Stimulated activated CD4-positive, alpha-beta T cell treated with anti-CD3 and anti-CD28 coated beads, Interleukin-1b, Interleukin-23, amount 100 ng/mL, for 1 hour (primary cell): ENCODE measurements around the gene VWA8.

Experiments
- DNase-seq, 2 donors: peaks; one replicate each; pipeline ENCODE4 v3.0.0-alpha.2; 2020; ENCODE audit warnings: low read depth in 2 of 2

The VWA8 gene

DNA sequence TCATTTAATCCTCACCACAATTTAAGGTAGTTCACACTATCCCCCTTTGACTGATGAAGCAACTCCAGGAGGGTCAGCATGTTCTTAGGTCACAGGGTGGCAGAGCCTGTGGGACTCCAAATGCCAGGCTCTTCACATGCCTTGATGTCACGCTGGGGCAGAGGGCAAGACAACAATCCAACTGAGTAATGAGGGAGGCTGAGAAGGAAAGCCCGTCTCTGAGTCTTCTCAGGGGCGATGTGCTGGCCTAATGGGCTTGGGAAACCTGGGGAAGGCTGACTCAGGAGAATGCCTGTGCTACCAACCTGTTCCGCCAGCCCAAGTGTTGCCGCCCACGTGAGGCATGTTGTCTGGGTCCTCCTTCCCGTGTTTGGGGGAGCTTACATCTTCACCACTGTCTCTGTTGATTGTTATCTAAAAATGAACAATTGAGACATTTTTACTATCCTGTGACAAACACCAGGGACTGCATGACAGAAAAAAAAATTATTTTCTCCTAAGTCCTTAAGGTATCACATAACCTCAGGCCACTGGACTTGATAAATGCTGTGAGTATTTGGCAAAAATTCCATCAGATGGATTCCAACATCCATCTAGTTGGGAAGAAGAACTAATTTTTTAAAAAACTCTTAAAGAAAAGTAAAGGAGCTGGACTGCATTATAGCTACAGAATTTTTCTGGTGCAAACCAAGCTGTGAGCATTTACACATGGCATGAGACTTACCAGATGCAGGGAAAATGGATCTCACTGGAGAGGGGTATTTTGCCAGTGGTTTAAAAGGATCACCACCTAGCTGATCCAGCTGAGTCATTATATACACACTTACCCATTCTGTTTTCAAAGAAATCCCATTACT, 346.0 kb downstream of the VWA8 start:
- no peak for DNase-seq

DNA sequence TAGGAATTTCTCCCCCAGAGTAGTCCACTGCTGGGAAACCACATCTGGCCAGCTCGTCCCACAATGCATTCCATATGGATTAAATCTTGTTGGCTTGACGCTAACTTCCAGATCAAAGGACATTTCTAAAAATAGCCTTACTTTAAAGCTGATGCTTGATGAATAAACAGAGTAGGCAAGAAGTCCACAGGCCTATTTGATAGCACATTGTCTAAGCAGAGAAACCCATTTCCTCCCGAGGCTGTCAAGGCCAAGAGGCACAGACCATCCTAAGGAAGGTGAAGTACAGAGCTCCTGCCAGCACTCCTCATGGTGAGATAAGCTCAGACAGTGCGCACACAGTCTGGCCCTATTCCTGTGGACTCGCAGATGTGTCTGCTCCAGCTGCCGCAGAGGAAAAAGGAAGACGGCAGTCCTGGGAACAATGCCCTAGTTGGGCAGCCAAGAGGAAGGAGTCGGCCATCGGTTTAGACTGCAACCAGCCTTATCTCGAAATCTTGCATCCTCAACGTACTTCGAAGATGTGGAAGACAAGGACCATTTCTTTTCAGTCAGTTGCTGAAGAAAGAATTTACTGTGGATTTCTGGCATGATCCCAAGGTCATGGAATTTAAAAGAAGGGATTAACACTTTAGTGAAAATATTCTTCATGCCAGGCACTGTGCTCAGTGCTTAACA, 346.8 kb downstream of the VWA8 start:
- no peak for DNase-seq

DNA sequence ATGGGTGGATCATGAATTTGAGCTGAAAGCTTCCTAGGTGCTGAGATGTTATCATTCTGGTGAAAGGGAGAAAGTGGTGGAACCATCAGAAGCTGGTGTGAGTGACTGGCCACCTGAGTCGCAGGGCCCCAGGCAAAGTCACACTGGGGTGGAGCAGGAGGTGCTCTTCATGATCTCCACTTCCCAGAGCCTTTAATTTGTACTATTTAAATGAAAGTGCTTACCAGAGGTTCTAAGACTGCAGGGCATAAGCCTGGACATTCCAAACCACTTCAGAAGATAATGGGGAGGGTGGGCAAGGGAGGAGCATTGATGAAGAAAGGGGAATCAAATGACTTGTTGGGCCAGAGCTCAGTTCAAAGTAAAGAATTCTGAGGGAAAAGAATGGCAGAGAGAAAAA, 347.4 kb downstream of the VWA8 start:
- no peak for DNase-seq

DNA sequence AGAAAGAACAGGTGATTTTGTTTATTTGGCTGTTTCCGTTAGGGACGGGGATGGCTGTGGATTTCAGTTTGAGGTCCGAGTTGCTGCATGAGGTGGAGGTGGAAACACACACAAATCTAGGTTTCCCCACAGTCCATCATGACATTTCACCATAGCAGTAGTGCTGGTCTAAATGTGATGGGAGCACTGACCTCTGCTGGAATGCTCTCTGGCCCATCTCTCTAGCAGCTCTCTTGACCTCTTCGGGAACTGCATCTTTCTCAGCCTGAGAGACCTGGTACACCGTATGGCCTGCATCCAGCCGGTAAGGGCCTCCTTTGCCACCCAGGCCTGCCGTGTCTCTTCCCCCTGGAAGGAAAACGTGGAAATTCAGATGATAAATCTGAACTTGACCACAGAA, 349.5 kb downstream of the VWA8 start:
- DNase-seq = no peak

DNA sequence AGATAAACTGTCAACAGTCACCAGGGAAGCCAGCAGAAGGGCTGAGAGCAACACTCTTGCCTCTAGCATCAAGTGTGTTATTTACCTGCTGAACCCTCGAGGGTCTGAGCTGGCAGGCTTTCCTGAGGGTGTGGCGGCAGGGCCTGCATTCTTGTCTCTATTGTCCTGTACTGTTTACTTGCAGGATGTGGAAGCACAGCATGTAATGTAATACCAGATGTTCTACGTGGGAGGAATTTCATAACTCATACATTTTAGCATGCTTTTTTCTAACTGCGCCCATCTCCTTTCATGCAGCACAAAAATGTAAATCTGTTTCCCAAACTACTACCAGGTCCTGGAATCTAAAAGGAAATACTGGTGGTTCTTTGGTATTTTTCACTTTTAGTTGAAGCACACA, 350.5 kb downstream of the VWA8 start:
- no peak for DNase-seq

DNA sequence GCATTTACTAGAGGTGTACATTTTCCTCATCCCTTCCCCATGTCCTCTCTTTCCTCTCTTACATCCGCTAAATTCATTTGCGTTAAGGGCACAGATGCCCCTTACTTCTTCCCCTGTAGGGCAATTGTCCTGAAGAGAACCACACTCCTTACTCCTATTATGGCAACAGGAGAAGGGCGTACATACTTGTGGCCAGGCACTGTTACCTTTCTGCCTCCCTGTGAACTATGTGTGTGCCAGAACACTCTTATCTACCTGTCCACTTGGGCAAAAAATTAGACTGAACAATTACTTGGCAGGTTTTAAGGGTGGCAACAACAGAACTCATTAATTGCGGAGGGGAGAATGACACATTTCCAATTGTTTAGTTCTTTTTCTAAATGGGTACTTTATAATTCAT, 351.1 kb downstream of the VWA8 start:
- no peak for DNase-seq

DNA sequence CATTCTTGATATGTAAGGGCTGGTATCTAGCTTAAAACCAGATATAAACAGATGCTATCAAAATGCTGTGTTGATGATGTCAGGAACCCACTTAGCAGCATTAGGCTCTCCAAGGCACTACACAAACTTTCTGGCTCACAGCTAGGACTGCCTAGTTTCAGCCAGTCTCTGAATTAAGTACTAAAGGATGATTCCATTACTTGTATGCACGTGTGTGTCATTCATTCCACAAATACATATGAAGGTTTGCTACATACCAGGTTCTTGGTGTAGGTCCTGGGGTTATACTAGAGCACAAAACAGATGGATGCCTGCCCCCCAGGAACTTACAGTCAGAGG, 352.1 kb downstream of the VWA8 start:
- no peak for DNase-seq

DNA sequence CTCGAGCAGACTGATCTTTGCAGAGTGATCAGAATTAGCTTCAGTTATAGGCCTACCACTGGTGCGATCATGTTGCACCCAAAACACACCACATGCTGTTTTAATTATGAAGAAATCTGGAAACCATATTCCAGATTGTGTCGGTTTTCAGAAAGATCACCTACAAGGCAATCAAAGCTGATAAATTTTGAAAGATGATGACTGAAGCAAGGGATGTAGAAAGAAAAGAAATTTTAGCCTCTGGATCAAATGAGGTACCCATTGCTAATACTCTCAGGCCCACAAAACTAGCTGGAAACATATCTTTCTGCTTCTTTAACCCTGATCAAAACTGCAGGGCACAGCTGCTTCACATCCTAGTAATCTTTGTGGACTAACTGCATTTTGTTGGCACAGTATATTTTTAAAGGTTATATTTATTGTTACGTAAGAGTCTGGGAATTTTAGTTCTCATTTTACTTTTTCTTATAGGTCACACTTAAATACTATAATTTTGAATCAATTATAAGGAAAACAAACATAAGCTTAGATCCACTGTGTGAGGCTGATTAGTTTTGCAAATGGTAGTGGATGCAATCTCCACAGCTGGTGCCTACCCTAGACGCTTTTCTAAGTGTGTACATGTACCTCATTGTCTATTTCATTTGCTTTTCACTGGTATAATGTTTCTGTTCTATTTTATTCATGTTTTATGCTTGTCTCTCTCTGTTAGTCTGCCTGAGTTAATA, 352.6 kb downstream of the VWA8 start:
- no peak for DNase-seq

DNA sequence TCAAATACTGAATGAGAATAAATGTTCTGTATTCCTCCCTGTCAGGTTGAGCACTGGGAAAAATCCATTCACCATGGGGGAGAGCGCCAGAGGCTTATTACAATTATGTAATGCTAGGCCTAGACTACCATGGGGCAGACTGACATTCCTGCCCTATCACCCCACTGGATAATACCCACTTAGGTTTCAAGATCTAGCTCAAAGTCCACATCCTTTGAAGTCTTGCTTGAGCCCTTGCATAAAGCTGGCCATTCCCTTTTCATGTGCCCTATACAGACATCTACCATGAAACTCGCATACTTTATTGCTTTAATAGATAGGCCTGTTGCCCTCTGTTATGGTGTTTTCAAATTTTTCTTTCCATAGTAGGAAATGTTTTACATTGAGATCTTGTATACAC, 354.3 kb downstream of the VWA8 start:
- DNase-seq = no peak

DNA sequence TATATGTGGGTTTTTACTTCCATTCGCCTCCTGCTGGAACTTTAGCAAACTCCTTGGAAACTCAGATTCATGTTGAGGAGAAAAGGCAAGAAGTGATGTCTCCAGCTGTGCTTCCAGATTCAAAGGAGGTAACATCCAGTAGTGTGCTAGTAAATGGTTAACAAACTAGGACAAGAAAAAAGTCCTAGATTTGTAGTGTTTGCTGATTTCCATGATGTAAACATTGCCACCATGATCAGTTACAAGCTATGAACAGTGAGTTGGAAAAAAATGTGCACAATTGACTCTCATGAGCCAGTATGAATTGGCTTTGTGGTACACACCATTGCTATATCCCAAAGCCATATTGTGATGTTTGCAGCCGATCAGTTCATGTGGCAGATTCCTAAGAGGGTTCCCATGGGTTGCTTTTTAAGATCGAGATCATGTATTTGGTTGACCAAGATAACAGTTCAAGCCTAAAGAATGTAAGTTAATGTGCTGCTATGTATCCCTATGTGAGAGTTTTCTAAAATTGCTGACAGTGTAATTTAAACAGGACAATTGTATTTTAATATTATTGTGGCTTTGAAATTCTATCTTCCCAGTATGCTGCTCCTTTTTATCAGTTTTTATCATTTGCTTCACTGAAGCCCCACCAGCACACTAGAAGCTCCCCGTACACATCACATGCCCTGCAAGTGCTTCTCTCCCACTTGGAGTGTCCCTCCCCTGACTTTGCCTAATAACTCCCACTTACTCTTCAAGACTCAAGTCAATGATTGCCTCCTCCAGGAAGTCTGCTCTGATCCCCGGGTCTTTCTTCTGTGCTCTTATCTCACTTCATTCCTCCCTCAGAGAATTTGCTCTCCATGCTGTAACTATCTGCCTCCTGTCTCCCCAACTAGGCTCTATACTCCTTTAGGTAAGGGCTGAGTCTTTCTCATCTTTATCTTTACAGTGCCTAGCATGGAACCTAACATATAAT, 355.3 kb downstream of the VWA8 start:
- no peak for DNase-seq

DNA sequence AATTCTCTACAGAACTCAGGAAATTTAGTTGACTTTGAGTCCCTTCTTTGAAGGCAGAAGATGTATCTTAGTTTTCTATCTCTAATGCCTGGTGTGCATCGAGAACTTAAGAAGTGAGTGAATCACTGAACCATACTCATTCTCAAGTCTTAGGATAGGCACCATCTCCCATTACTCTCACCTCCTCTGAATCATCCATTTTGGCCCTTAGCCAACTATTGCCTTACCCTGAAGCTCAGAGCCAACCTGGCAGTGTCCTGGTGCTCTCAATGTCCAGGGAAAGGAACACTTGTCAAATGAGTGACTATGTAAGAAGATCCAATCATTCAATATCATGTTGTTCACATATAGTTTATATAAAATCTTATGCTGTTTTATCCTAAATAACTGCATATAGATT, 357.0 kb downstream of the VWA8 start:
- no peak for DNase-seq

DNA sequence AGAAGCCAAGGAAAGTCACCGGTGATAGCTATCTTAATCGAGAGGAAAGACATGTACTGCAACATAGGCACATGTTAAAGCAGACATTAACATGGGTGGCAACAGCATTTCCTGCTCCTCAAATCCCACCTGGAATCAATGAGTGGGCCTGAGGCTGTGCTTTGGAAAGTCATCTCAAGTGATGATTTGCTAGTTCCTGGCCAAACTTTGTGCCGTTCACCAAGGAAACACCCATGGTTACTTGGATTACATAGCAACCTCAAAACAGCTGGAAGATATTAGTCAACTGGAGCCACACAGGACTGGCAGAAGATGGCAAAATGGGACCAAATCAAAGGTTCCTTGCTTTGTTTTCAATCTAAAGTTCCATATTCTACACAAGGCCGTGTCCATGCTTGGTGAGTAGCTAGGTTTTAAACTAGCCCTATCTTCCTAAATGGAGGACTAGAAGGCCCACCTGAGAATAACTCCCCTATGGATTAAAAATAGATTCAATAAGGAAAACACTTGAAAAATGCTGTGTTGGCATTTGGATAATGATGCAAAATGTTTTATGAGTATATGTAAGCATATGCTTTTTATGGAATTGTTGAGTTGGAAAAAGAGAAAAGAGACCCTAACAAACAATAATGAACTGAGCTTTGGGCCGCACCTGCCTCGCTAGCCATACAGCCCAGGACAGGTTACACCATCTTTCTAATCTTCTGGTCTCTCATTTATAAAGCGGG, 359.0 kb downstream of the VWA8 start:
- no peak for DNase-seq

DNA sequence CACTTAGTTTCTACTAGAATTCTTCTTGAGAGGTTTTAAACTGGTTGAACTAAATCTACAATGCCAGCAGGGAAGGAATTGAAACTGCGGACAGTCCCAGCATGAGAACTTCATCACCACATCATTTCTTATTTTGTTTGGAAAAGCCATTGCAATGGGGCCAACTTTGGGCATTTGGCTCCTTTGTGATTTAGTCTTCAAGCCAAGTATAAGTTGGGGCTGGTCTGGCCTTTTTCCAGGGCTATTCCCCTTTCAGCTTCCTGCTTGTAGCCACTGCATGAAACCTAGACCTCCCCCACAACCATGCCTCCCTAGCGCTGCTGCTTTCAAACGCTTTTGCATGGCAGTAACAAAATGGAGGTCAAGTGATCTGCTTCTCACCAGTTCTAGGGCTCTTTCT, 361.3 kb downstream of the VWA8 start:
- DNase-seq = no peak

DNA sequence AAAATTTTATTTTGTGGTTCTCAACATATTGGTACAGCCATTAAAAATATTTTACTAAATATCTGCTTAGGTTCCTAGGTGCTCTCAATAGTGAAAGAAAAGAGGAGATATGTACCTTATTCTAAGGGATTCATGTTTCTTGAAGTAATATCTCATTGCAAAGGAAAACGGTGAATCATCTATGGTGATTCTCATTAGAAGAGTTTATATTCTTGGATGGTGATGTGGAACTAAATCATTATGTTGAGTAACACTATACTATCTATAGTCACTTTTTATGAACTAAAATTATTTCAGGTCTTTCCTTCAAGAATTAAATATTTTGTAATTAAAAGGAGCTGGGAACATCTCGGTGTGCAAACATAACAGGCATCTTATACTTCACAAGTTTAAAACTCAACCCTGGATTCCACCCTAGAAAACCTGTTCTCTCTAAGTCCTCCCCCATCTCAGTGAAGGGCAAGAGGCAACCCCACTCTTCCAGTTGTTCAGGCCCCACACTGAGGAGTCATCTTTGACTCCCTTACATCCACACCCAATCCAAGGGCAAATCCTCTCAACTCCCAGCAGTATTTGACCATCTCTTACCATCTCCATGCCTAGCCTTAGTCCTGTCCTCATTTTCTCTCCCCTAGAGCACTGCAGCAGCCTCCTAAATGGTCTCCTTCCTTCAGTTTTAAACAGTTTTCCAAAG, 363.4 kb downstream of the VWA8 start:
- DNase-seq = no peak

DNA sequence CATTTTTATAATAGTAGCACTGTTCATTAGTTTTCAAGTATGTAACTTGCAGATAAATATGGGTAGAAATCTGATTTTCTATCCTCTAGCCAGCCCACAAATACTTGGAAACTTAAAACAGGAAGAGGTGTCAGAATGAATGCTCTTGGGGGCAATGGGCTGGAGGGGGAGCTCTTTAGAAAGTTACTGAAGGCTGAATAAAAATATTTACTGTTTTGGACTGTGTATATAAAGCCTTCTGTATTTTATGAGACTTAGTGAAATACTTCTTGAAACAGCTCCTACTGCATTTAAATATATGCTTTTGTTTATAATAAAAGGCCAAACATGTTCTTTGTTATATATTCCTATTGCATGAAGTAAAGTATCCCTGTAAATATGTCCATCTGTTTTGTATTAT, 364.7 kb downstream of the VWA8 start:
- DNase-seq = no peak

DNA sequence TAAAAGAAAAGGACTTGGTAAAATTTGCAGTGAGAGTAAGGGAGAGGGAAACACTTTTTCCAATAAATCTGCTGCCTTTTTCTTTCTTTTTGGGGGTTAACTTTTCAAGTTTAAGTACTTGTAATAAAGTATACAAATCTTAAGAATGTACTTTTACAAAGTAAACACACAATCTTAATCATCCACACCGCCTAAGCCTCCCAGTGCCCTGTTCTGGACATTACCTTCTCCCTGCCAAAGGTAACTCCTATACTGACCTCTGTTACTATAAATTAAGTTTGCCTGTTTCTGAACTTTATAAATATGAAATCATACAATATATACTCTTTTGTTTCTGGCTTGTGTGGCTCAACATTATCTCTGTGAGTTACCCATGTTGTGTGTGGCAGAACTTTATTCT, 365.6 kb downstream of the VWA8 start:
- no peak for DNase-seq

DNA sequence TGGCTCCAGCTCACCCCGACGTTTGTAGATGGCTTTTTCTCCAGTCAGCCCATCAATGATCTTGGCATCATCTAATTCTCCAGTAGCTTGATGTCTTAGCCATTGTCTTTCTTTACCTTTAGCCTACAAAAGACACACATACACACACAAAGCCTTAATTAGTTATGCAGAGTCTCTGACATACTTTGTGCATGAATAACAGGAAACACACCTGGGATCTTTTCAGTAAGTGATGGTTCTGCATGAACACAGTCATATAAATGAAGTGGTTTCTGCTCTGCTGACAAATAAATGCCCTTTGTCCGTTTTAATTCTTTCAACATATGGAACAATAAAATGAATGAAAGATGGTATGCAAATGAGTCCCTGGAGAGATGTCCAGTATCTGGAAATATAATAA, 370.3 kb downstream of the VWA8 start:
- DNase-seq = no peak

DNA sequence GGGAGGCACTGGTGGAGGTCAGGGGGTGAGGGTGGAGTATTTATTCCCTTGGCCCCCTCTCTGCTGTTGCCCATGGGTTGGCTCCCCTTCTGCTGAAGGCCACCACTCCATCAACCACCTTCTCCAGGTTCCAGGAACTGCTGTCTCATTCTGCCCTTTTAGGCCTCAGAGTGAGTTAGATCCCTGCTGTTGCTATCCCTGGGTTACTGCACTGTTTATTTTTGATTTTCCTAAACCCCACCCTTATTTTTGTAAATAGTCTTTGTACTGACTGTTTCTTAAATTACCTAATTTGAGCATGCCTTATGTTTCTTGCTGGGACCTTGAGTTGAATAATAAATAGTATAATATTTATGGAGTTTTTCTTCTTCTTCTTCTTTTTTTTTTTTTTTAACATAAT, 370.8 kb downstream of the VWA8 start:
- no peak for DNase-seq

DNA sequence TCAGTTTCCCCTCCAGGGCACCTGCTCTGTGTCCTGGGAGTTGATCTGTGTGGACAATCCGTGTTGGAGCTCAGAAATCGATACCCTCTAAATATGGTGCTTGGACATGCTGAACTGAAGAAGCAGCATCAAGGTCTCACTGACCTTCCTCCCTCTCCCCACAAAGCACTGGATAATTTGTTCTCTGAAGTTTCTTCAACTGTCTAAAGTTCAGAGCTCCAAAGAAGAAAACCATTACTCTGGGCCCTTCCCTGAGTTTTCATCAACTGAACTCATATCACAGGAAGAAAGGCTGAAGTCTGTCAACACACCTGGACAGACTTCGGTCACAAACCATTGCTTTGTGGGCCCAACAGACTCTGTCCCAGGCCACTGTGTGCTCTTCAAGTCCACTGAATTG, 371.5 kb downstream of the VWA8 start:
- no peak for DNase-seq

DNA sequence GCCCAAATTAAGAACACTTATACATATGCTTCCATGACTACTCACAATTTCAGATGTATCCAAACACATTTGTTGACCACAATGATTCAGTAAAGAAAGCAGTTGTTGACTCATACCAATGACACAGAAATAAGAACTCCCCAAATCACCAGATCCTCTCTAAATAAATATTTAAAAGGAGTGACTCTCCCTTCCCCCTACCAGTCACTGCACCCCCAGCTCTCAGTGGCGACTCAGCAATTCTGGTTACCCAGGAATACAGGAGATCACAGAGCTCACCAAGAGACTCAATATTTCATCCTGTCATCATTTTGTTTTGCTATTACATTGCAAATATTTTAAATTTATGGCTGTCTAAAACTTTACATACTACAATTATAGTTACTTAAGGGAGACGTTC, 372.0 kb downstream of the VWA8 start:
- DNase-seq = peak in 1 of 2 donors; percentile 9

DNA sequence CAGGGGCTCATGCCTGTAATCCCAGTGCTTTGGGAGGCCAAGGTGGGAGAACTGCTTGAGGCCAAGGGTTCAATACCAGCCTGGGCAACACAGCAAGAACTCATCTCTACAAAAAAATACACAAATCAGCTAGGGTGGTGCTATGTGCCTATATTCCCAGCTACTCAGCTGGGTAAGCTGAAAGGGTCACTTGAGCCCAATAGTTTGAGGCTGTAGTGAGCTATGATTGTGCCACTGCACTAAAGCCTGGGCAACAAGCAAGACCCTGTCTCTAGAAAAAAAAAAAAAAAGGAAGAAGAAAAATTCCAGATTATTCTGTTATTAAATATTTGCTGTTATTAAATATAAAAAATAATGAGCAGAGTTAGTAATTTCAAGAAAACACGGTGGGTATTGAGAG, 372.5 kb downstream of the VWA8 start:
- DNase-seq = no peak
